Frontal cortex (tissue), 4 donors: ENCODE data around the gene HLA-DQB1. TPM values are rescaled to one million over a fixed set of nuclear protein-coding genes. Genes with fewer than 3 reads are reported as not detected.
"Not testable (repeated sequence)": the region's sequence is repeated elsewhere in the genome, so short reads cannot be mapped to it uniquely, and the experiment has no call there.

ENCODE experiments used
- DNase-seq, 2 donors: peaks; one replicate each; pipeline ENCODE4 v3.0.0; 2012; ENCODE audit warnings: low spot score in 2 of 2
- FAIRE-seq: peaks from 2 replicates; lab custom pipeline; 2012; peaks lifted over from hg19 to GRCh38; lab: Jason Lieb, UNC
- total RNA-seq: library from RNA; depleted of rRNA; stranded (reverse); fragments of >200 nt; gene quantifications from one replicate; pipeline ENCODE4 v1.2.3, GENCODE V29; 2014
- donor health status: control.
- donor health status: control.
- donor health status: control.

Gene HLA-DQB1
- total RNA-seq, 1 donor from 2014 or later = 0.41 TPM

DNA sequence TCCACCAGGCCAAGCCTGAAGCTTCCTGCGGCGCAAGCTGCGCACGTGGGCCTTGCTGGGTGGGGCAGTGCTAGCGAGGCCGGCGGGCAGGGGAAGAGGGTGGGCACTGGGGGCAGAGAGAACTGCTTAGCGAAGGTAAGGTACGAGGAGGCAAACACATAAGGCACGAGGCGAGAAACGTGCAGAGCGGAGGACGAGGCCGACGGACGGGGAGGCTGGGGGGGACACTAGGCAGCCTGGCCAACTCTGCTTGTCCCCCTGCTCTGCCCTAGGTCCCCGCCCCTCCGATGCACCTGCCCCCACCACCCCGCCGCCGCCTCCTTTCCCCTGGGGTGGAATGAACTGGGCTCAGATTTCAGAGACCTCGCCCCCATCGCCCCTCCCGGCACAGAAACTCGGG, 2.1 kb downstream of the HLA-DQB1 start:
- DNase-seq = no peak
- no peak for FAIRE-seq

GRCh38 chr6:32662836-32663235, 3.6 kb downstream of the HLA-DQB1 start:
- FAIRE-seq (no peak), DNase-seq (no peak)

DNA sequence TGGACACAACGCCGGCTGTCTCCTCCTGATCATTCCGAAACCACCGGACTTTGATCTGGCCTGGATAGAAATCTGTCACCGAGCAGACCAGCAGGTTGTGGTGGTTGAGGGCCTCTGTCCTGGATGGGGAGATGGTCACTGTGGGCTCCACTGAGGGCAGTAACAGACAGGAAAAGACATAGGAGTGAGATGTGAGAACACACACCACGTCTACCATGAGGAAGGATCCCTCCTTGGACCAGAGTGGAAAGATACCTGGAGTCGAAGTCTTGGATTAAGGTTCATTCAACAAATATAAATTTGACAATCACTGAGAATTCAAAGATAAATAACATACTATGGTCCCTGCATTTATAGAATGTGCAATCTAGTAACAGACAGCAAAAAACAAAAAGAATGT, 4.4 kb downstream of the HLA-DQB1 start:
- no peak for DNase-seq
- no peak for FAIRE-seq

DNA sequence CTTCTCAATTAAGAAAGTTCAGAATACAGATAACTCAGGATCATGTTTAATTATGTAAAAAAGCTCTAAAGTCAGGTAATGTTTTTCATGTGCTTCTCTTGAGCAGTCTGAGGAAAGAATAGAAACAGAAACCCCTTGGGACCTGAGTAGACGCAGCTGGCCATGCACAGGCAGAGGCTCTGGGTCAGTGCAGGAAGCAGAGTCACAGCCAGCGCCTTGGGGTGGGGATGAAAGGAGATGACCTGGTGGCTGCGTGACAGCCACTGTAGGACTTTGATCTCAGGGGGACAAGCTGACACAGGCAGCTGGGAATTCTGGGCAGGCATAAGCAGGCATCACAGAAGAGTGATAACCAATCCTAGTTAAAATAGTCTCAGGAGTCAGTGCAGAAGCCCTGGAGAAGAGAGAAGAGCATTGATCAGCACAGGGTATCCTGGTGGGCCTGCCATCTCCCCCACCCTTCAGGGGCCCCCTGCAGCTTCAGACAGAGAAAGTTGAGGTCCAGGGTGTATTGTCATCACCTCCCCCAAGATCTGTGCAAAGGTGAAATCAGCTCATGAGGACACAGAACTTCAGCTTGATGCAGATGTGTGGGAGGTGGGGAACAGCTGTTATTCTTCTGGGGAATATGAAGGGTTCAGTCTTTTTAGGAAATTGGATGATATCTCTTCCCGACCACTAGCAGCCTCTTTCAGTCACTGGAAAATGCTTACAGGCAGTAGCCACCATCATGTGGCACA, 6.4 kb downstream of the HLA-DQB1 start:
- DNase-seq (no peak), FAIRE-seq (no peak)

DNA sequence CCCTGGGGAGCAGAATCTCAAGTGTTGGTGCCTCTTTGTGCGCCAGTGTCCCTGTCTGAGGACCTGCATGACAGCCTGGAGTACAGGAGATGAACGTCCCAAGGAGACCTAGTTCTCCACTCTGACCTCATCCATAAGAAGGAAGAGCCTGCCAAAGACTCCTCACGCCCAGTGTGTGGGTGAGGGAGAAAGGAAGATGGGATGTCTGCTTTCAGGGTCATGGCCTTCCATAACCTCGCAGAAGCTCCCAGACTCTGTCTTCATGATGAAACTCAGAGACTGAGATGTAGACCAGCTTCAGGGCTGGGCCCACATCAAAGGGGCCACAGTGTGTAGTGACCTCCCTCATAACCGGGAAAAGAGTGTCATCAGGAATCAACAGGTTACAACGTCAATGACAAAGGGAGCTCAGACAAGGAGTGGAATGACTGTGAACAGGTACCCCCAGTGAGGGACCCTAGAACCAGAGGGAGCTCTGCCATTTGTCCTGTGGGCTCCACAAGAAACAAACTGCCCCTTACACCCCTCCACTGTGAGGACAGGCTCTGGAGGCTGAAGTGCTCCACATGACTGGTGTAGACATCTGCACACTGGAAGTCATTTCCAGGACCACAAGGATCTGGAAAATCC, 8.1 kb downstream of the HLA-DQB1 start:
- FAIRE-seq (no peak), DNase-seq (no peak)

GRCh38 chr6:32657819-32658218, 8.6 kb downstream of the HLA-DQB1 start:
- DNase-seq, FAIRE-seq: not testable (repeated sequence)

DNA sequence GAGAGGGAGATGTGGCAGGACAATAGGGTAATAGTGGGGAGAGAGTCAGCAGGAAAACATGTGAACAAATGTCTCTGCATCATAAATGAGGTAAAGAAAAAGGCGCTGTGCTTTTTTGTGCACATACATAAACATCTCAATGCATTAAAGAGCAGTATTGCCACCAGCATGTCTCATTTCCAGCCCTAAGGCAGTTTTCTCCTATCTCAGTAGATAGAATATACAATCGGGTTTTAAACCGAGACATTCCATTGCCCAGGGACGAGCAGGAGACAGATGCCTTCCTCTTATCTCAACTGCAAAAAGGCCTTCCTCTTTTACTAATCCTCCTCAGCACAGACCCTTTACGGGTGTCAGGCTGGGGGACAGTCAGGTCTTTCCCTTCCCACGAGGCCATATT, 9.1 kb downstream of the HLA-DQB1 start:
- FAIRE-seq = not testable (repeated sequence)

DNA sequence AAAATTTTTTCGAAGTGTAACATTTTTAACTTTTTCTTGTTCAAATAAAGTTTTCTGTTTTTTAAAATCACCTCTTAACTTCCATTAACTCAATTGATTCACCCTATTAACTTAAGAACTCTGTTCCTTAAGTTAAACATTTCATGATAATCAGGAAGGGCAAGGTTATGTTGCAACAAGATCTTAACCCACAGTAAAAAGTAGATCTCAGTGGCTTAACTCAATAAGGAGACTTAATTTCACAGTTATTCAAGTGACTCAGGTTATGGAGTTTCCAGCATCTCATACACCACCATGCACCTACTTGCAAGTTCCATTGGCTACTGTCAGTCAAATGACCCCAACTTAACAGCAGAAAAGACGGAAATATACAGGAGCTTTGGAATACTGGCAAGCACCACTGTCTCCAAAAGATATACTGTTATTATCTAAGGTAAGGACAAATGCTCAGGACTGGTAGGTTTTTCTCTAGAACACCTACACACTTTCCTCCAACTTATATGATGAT, 11.2 kb downstream of the HLA-DQB1 start:
- DNase-seq = no peak
- no peak for FAIRE-seq

More for the DNA sequence above, 9.1 kb downstream of the HLA-DQB1 start:
- not testable (repeated sequence) for DNase-seq

- FAIRE-seq = no peak
- DNase-seq = no peak
Observed at GRCh38 chr6:32645047-32645703, 21.3 kb downstream of the HLA-DQB1 start.

GRCh38 chr6:32643904-32644303, 22.6 kb downstream of the HLA-DQB1 start:
- DNase-seq (no peak), FAIRE-seq (no peak)

DNA sequence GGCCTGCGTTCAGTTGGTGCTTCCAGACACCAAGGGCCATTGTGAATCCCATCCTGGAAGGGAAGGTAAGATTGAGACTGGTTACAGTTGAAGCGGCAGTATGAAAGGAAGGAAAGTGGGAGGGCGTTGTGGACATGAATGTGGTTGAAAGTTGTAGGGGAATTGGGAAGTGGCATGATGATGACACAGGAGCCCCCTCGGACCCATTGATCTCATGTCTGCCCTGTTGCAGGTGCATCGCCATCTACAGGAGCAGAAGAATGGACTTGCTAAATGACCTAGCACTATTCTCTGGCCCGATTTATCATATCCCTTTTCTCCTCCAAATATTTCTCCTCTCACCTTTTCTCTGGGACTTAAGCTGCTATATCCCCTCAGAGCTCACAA, 23.7 kb downstream of the HLA-DQB1 start:
- FAIRE-seq (no peak), DNase-seq (no peak)

GRCh38 chr6:32641785-32642719, 24.4 kb downstream of the HLA-DQB1 start:
- not testable (repeated sequence) for DNase-seq, FAIRE-seq

DNA sequence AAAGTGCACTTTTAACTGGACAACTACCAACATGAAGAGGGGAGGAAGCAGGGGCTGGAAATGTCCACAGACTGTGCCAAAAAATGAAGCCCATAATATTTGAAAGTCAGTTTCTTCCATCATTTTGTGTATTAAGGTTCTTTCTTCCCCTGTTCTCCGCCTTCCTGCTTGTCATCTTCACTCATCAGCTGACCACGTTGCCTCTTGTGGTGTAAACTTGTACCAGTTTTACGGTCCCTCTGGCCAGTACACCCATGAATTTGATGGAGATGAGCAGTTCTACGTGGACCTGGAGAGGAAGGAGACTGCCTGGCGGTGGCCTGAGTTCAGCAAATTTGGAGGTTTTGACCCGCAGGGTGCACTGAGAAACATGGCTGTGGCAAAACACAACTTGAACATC, 25.3 kb downstream of the HLA-DQB1 start:
- DNase-seq (no peak), FAIRE-seq (no peak)

DNA sequence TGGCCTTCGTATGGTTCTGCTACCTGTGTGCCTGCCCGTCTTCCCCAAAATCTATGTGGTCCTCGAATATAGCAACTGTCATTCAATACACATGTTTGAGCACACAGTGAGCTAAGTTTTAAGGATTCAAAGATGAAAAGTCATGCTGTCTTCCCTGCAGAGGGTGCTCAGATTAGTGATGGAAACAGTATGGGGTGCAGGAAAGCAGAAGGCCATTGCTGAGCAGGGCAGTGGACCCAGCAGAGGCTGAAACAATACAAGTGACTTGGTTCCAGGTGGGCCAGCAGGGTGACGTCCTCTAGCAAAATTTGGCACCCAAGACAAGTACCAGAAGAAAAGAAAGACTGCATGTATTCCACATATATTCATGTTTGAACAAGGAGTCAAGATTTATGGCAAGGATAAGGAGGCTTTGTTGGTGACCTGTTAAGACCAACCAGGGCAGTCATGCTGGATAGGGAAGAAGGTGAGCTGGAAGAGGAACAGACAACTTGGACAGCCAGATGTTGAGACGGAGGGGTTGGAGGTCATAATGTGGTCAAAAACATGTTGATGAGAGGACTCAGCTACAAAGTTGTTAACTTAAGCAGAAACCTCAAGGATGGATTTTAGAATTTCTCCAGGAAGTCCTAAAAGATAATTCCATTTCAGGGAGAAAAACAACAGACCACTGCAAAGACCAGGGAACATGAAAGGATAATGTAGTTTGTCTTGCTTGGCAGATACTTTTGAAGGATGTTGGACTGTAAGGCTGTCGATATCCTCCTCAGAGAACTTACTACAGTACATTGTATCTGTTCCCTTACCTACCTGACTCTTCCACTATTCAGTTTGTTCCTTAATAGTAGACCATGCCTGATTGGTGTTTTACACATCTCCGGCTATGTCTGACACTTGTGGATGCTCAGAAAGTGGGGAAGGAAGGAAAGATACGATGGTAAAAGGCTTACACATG, 26.7 kb downstream of the HLA-DQB1 start:
- no peak for FAIRE-seq
- DNase-seq = no peak

DNA sequence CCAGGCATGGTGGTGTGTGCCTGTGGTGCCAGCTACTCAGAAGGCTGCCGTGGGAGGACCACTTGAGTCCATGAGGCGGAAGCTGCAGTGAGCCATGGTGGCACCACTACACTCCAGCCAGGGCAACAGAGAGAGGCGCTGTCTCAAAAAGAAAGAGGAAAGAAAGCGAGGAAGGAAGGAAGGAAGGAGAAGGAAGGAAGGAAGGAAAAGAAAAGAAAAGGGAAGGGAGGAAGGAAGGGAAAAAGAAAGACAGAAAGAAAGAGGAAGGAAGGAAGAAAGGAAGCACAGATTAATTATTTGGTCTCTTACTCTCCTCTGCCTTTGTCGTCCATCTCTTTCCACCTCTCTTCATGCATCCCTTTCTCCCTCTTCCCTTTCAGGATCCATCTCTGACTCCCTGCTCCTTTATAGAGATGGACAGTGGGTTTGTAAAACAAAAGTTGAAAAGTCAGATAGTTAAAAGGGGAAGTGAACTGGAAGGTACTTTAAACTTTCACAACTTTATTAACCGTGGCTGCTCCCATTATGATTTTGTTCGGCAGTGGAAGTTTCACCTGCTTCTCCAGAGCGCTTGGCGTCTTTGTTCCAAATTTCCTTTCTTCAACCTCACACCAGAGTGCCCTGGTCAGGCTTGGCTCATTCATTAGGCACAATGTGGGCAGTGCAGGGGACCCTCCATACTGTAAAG, 27.8 kb downstream of the HLA-DQB1 start:
- FAIRE-seq (no peak), DNase-seq (no peak)

DNA sequence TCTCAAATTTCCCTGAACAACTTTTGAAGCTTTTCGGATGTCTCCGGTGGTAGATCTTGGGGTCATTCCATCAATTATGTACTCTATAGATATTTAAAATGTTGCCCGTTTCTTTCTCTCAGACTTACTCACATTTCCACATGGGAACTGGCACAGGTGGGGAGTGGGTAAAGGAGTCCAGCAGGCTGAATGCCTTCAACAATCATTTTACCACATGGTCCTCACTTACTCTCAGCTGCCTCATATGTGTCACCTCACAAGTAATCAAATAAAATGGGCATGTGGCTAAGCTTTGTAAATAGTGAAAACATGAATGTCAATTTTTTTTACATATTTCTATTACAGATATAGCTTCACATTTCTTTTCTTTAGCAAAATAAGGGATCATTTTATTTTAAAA, 28.6 kb downstream of the HLA-DQB1 start:
- DNase-seq (no peak), FAIRE-seq (no peak)

GRCh38 chr6:32637219-32637880, 29.1 kb downstream of the HLA-DQB1 start, which contains the start of gene HLA-DQA1:
Gene HLA-DQA1 (plus strand): TSS chr6:32637406. CDS start chr6:32637459, 53 bp downstream.
- DNase-seq (no peak), FAIRE-seq (no peak)
